Adrenal gland (tissue), 5 donors: ENCODE measurements around the gene TAF1L.

Experiments used
- CTCF ChIP-seq, 6 experiments: fragments of 450-650 bp in 4 of 6; fragments of 200-600 bp in 2 of 6; sonication (generic) in 1 of 6; IDR thresholded peaks; 1 replicate in 5 of 6; 2 replicates in 1 of 6; pipeline versions ENCODE4 v1.5.1 to v1.8.0; 2016 to 2021; ENCODE audit warnings: antibody characterized with exemption in 6 of 6, mild to moderate bottlenecking in 2 of 6, moderate library complexity in 1 of 6
- POLR2A ChIP-seq, 2 donors: fragments of 450-650 bp; IDR thresholded peaks; one replicate each; pipeline ENCODE4 v1.6.1; 2017; ENCODE audit warnings: antibody characterized with exemption in 2 of 2, mild to moderate bottlenecking in 2 of 2, moderate library complexity in 1 of 2
- donor health status: DM: no; HTN: no; CAD: no.

- TF ChIP-seq CTCF (IDR thresholded peaks at IDR 0.05), result no peak
- no peak for TF ChIP-seq POLR2A (IDR thresholded peaks at IDR 0.05)
Observed at GRCh38 chr9:32590898-32591297, 44.6 kb downstream of the TAF1L start.
